HEK293 (cell line): ENCODE data around the gene NFIC.

Source experiments
- CTCF ChIA-PET: fragments of 350-600 bp; formaldehyde crosslinking; extraction: SDS; loops from one replicate; lab custom pipeline; 2021; ENCODE audit warnings: antibody characterized with exemption; lab: Yijun Ruan, JAX
- POLR2A ChIA-PET: fragments of 300-600 bp; formaldehyde crosslinking; extraction: SDS; loops from one replicate; lab custom pipeline; 2020; ENCODE audit warnings: antibody characterized with exemption, inconsistent platforms; lab: Yijun Ruan, JAX
- H3K27ac ChIP-seq: fragments of 200-500 bp; sonication (Bioruptor generic); 2 replicates; pipeline ENCODE4 v1.5.1; 2014; ENCODE audit warnings: low read depth, low read length, control low read depth, inconsistent platforms; ENCODE audit errors: extremely low read depth
- H3K36me3 ChIP-seq, 2 experiments: fragments of 200-500 bp in 1 of 2; sonication (Bioruptor generic) in 1 of 2; 1 replicate in 1 of 2; 2 replicates in 1 of 2; pipeline ENCODE4 v1.5.1; 2014 to 2017; ENCODE audit warnings: inconsistent platforms in 2 of 2, low read length in 2 of 2; ENCODE audit not compliant: control insufficient read depth in 2 of 2, insufficient read depth in 1 of 2
- H3K4me1 ChIP-seq: fragments of 200-500 bp; sonication (Bioruptor generic); 2 replicates; pipeline ENCODE4 v1.5.1; 2014; ENCODE audit warnings: mild to moderate bottlenecking, low read length, inconsistent platforms; ENCODE audit not compliant: control insufficient read depth, insufficient read depth
- H3K4me3 ChIP-seq: 2 replicates; pipeline ENCODE4 v1.5.1; 2011; ENCODE audit warnings: low read depth, mild to moderate bottlenecking, control low read depth, low read length, moderate library complexity
- H3K9me3 ChIP-seq: fragments of 200-500 bp; sonication (Bioruptor generic); 2 replicates; pipeline ENCODE4 v1.5.1; 2014; ENCODE audit warnings: low read depth, low read length, inconsistent platforms; ENCODE audit not compliant: control insufficient read depth, insufficient read depth
- BCL11B ChIP-seq: fragments of 450-650 bp; formaldehyde crosslinking; IDR thresholded peaks from 2 replicates; pipeline ENCODE4 v1.5.1; 2016; ENCODE audit warnings: low read depth, missing biosample characterization, missing genetic modification characterization
- GLI2 ChIP-seq: fragments of 450-650 bp; formaldehyde crosslinking; IDR thresholded peaks from 2 replicates; pipeline ENCODE4; 2017; ENCODE audit warnings: missing biosample characterization, missing genetic modification characterization, low read depth, borderline replicate concordance
- GLIS2 ChIP-seq: fragments of 450-650 bp; formaldehyde crosslinking; IDR thresholded peaks from 2 replicates; pipeline ENCODE4 v1.5.1; 2016; ENCODE audit warnings: missing biosample characterization, missing genetic modification characterization
- HIC1 ChIP-seq: fragments of 450-650 bp; formaldehyde crosslinking; IDR thresholded peaks from 2 replicates; pipeline ENCODE4 v1.5.1; 2016; ENCODE audit warnings: missing biosample characterization, missing genetic modification characterization
- HOXC10 ChIP-seq: sonication (generic); formaldehyde crosslinking; IDR thresholded peaks from 2 replicates; pipeline ENCODE4 v1.8.1; 2023; ENCODE audit warnings: mild to moderate bottlenecking, missing genetic modification reagents
- KLF9 ChIP-seq: fragments of 450-650 bp; formaldehyde crosslinking; IDR thresholded peaks from 2 replicates; pipeline ENCODE4 v1.5.1; 2016; ENCODE audit warnings: missing biosample characterization, missing genetic modification characterization, low read depth
- MZF1 ChIP-seq: fragments of 450-650 bp; formaldehyde crosslinking; IDR thresholded peaks from 2 replicates; pipeline ENCODE4 v1.5.1; 2017; ENCODE audit warnings: missing biosample characterization, missing genetic modification characterization, borderline replicate concordance
- OSR2 ChIP-seq: fragments of 450-650 bp; formaldehyde crosslinking; IDR thresholded peaks from 2 replicates; pipeline ENCODE4 v1.5.1; 2016; ENCODE audit warnings: missing biosample characterization, missing genetic modification characterization
- PRDM10 ChIP-seq: fragments of 450-650 bp; formaldehyde crosslinking; IDR thresholded peaks from 2 replicates; pipeline ENCODE4 v1.5.1; 2016; ENCODE audit warnings: missing biosample characterization, missing genetic modification characterization
- SETDB1 ChIP-seq: IDR thresholded peaks from one replicate; pipeline ENCODE4 v1.6.1; 2017; ENCODE audit warnings: mild to moderate bottlenecking, low read length, moderate library complexity, mixed read lengths; ENCODE audit not compliant: insufficient read length
- ZBTB20 ChIP-seq: fragments of 450-650 bp; formaldehyde crosslinking; IDR thresholded peaks from 2 replicates; pipeline ENCODE4 v1.5.1; 2016; ENCODE audit warnings: missing biosample characterization, missing genetic modification characterization
- ZBTB21 ChIP-seq: fragments of 450-650 bp; formaldehyde crosslinking; IDR thresholded peaks from 2 replicates; pipeline ENCODE4 v1.5.1; 2017; ENCODE audit warnings: missing biosample characterization, missing genetic modification characterization
- ZBTB7A ChIP-seq: fragments of 450-650 bp; formaldehyde crosslinking; IDR thresholded peaks from 2 replicates; pipeline ENCODE4 v1.5.1; 2016; ENCODE audit warnings: low read depth, missing biosample characterization, missing genetic modification characterization
- ZBTB8A ChIP-seq: fragments of 450-650 bp; formaldehyde crosslinking; IDR thresholded peaks from 2 replicates; pipeline ENCODE4 v1.5.1; 2016; ENCODE audit warnings: missing biosample characterization, missing genetic modification characterization
- ZFHX2 ChIP-seq: fragments of 450-650 bp; formaldehyde crosslinking; conservative IDR thresholded peaks from 2 replicates; pipeline ENCODE4 v1.5.1; 2016; ENCODE audit warnings: missing biosample characterization, missing genetic modification characterization
- ZNF112 ChIP-seq: fragments of 450-650 bp; formaldehyde crosslinking; IDR thresholded peaks from 2 replicates; pipeline ENCODE4 v1.5.0; 2017; ENCODE audit warnings: missing biosample characterization, missing genetic modification characterization
- ZNF121 ChIP-seq: fragments of 450-650 bp; formaldehyde crosslinking; IDR thresholded peaks from 2 replicates; pipeline ENCODE4 v1.5.1; 2016; ENCODE audit warnings: missing biosample characterization, missing genetic modification characterization
- ZNF24 ChIP-seq: fragments of 450-650 bp; formaldehyde crosslinking; IDR thresholded peaks from 2 replicates; pipeline ENCODE4 v1.5.1; 2016; ENCODE audit warnings: missing biosample characterization, missing genetic modification characterization
- ZNF366 ChIP-seq: fragments of 450-650 bp; formaldehyde crosslinking; conservative IDR thresholded peaks from 2 replicates; pipeline ENCODE4 v1.5.1; 2016; ENCODE audit warnings: missing biosample characterization, missing genetic modification characterization
- ZNF416 ChIP-seq: fragments of 450-650 bp; formaldehyde crosslinking; IDR thresholded peaks from 2 replicates; pipeline ENCODE4 v1.5.1; 2016; ENCODE audit warnings: missing biosample characterization, missing genetic modification characterization
- ZNF423 ChIP-seq: fragments of 450-650 bp; formaldehyde crosslinking; IDR thresholded peaks from 2 replicates; pipeline ENCODE4 v1.5.1; 2016; ENCODE audit warnings: missing biosample characterization, missing genetic modification characterization
- ZNF561 ChIP-seq: fragments of 450-650 bp; IDR thresholded peaks from 2 replicates; pipeline ENCODE4 v1.5.1; 2018; ENCODE audit warnings: missing biosample characterization, missing genetic modification characterization, borderline replicate concordance
- ZNF626 ChIP-seq: fragments of 450-650 bp; sonication (Bioruptor Pico); formaldehyde crosslinking; IDR thresholded peaks from 2 replicates; pipeline ENCODE4 v1.5.1; 2018; ENCODE audit warnings: missing biosample characterization, missing genetic modification characterization, inconsistent platforms
- ZNF639 ChIP-seq: fragments of 450-650 bp; formaldehyde crosslinking; IDR thresholded peaks from 2 replicates; pipeline ENCODE4 v1.5.1; 2016; ENCODE audit warnings: missing biosample characterization, missing genetic modification characterization
- ZNF664 ChIP-seq: fragments of 450-650 bp; formaldehyde crosslinking; IDR thresholded peaks from 2 replicates; pipeline ENCODE4 v1.5.1; 2016; ENCODE audit warnings: missing biosample characterization, missing genetic modification characterization
- ZNF670 ChIP-seq: fragments of 450-650 bp; formaldehyde crosslinking; IDR thresholded peaks from 2 replicates; pipeline ENCODE4 v1.5.1; 2016; ENCODE audit warnings: missing biosample characterization, missing genetic modification characterization, low read depth
- ZNF704 ChIP-seq: fragments of 450-650 bp; formaldehyde crosslinking; IDR thresholded peaks from 2 replicates; pipeline ENCODE4 v1.5.1; 2016; ENCODE audit warnings: missing biosample characterization, missing genetic modification characterization
- ZNF768 ChIP-seq: fragments of 450-650 bp; formaldehyde crosslinking; IDR thresholded peaks from 2 replicates; pipeline ENCODE4 v1.5.1; 2018; ENCODE audit warnings: missing biosample characterization, mild to moderate bottlenecking, missing genetic modification characterization
- ZNF777 ChIP-seq: fragments of 450-650 bp; formaldehyde crosslinking; IDR thresholded peaks from 2 replicates; pipeline ENCODE4 v1.5.1; 2017; ENCODE audit warnings: missing biosample characterization, missing genetic modification characterization, borderline replicate concordance
- TF ChIP-seq, protein P1 (sequence below): fragments of 450-650 bp; formaldehyde crosslinking; IDR thresholded peaks from 2 replicates; pipeline ENCODE4 v1.5.1; 2016; ENCODE audit warnings: missing biosample characterization, missing genetic modification characterization

NFIC gene

GRCh38 chr19:3357992-3358688 lies 8.2 kb upstream of the NFIC start (continued):
- TF ChIP-seq HIC1 (tag by site-specific recombination) (peak; percentile 69; the same call in 1 of the 2 replicates), ZNF670 (tag by site-specific recombination) (no peak), ZNF423 (tag by site-specific recombination) (no peak), ZNF777 (tag by site-specific recombination) (no peak), ZBTB7A (tag by site-specific recombination) (no peak), PRDM10 (tag by site-specific recombination) (peak; percentile 66), GLI2 (tag by site-specific recombination) (no peak), ZNF416 (no peak), ZNF626 (tag by site-specific recombination) (no peak), ZBTB8A (no peak), ZNF112 (tag by site-specific recombination) (no peak), ZNF664 (tag by site-specific recombination) (peak; percentile 8; the same call in 1 of the 2 replicates), ZNF121 (tag by site-specific recombination) (no peak), MZF1 (tag by site-specific recombination) (no peak), GLIS2 (tag by site-specific recombination) (peak; percentile 74), ZNF561 (tag by site-specific recombination) (peak; percentile 85), ZBTB21 (tag by site-specific recombination) (no peak), ZFHX2 (tag by site-specific recombination) (peak; percentile 80), KLF9 (tag by site-specific recombination) (no peak), ZBTB20 (tag by site-specific recombination) (no peak)
- TF ChIP-seq, protein P1, sequence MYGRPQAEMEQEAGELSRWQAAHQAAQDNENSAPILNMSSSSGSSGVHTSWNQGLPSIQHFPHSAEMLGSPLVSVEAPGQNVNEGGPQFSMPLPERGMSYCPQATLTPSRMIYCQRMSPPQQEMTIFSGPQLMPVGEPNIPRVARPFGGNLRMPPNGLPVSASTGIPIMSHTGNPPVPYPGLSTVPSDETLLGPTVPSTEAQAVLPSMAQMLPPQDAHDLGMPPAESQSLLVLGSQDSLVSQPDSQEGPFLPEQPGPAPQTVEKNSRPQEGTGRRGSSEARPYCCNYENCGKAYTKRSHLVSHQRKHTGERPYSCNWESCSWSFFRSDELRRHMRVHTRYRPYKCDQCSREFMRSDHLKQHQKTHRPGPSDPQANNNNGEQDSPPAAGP (tag by site-specific recombination): no peak

- Histone ChIP-seq H3K27ac (peak overlapping the region; percentile 22; the same call in 1 of the 2 replicates), H3K4me3 (peak overlapping the region; percentile 61), H3K36me3 (no peaks in the 10 kb centered on the region), H3K9me3 (no peaks in the 10 kb centered on the region), H3K4me1 (peaks cover 3% of the 10 kb centered on the region; the same call in 1 of the 2 replicates)
- POLR2A ChIA-PET: no interaction called here
- CTCF ChIA-PET: no interaction called here
- TF ChIP-seq ZNF366 (no peak), ZNF24 (tag by site-specific recombination) (no peak), SETDB1 (no peak), ZFHX2 (tag by site-specific recombination) (peak; percentile 7; the same call in 1 of the 2 replicates), HOXC10 (CRISPR knock-in tag) (no peak), ZNF768 (tag by site-specific recombination) (no peak), OSR2 (tag by site-specific recombination) (no peak), BCL11B (tag by site-specific recombination) (0 out of 2 replicates have a peak, but pooled peaks have one; percentile 29), ZNF639 (tag by site-specific recombination) (no peak), ZNF704 (tag by site-specific recombination) (no peak)
Observed at GRCh38 chr19:3358689-3359014, 7.7 kb upstream of the NFIC start.
